Neural progenitor cell (in vitro differentiated cells): Measurements from ENCODE around the gene SNX4. TPM values are rescaled to one million over a fixed set of nuclear protein-coding genes. Genes with fewer than 3 reads are reported as not detected.

ENCODE experiments used
- DNase-seq: peaks from one replicate; pipeline ENCODE4 v3.0.0-alpha.2; 2016; ENCODE audit warnings: low spot score
- H2AFZ ChIP-seq: fragments of 200-600 bp; sonication (generic); replicated peaks from 2 replicates; pipeline ENCODE4 v1.6.1; 2016; ENCODE audit warnings: antibody characterized with exemption
- H3F3A ChIP-seq: fragments of 200-600 bp; sonication (generic); 2 replicates; pipeline ENCODE4 v1.6.1; 2016; ENCODE audit warnings: antibody characterized with exemption, low read depth
- H3K27ac ChIP-seq: fragments of 200-600 bp; sonication (generic); 2 replicates; pipeline ENCODE4 v1.5.1; 2016; ENCODE audit warnings: mild to moderate bottlenecking
- H3K27me3 ChIP-seq: fragments of 200-600 bp; sonication (generic); 2 replicates; pipeline ENCODE4 v1.6.1; 2016; ENCODE audit warnings: mild to moderate bottlenecking, moderate library complexity
- H3K36me3 ChIP-seq: fragments of 200-600 bp; sonication (generic); 2 replicates; pipeline ENCODE4 v1.5.1; 2016
- H3K4me1 ChIP-seq: fragments of 200-600 bp; sonication (generic); 2 replicates; pipeline ENCODE4 v1.6.1; 2016; ENCODE audit warnings: mixed run types
- H3K4me2 ChIP-seq: fragments of 200-600 bp; sonication (generic); 2 replicates; pipeline ENCODE4 v1.6.1; 2016
- H3K4me3 ChIP-seq: fragments of 200-600 bp; sonication (generic); 2 replicates; pipeline ENCODE4 v1.5.1; 2016
- H3K79me2 ChIP-seq: fragments of 200-600 bp; sonication (generic); 2 replicates; pipeline ENCODE4 v1.6.1; 2016; ENCODE audit warnings: low read depth
- H3K9ac ChIP-seq: fragments of 200-600 bp; sonication (generic); 2 replicates; pipeline ENCODE4 v1.6.1; 2016
- H3K9me3 ChIP-seq: fragments of 200-600 bp; sonication (generic); 2 replicates; pipeline ENCODE4 v1.5.1; 2016; ENCODE audit warnings: low read depth
- H4K20me1 ChIP-seq: fragments of 200-600 bp; sonication (generic); 2 replicates; pipeline ENCODE4 v1.6.1; 2016; ENCODE audit warnings: low read depth
- H3K27ac Mint-ChIP-seq: 3 replicates; pipeline ENCODE4 v1.8.0; 2021; ENCODE audit warnings: mixed read lengths
- H3K27me3 Mint-ChIP-seq: 2 replicates; pipeline ENCODE4 v1.8.0; 2022; ENCODE audit warnings: low read depth, mild to moderate bottlenecking, inconsistent platforms, moderate library complexity, mixed read lengths; ENCODE audit not compliant: insufficient read depth
- H3K36me3 Mint-ChIP-seq: 3 replicates; pipeline ENCODE4 v1.8.0; 2021; ENCODE audit warnings: mixed read lengths
- H3K4me1 Mint-ChIP-seq: 3 replicates; pipeline ENCODE4 v1.8.0; 2021; ENCODE audit warnings: mixed read lengths
- H3K4me3 Mint-ChIP-seq: 3 replicates; pipeline ENCODE4 v1.8.0; 2021; ENCODE audit warnings: mild to moderate bottlenecking, moderate library complexity, mixed read lengths
- H3K9me3 Mint-ChIP-seq: 3 replicates; pipeline ENCODE4 v1.8.0; 2020; ENCODE audit warnings: mixed read lengths
- CTCF ChIP-seq: fragments of 200-600 bp; sonication (generic); IDR thresholded peaks from 2 replicates; pipeline ENCODE4 v1.5.1; 2017; ENCODE audit warnings: antibody characterized with exemption, mild to moderate bottlenecking
- EZH2 ChIP-seq: fragments of 200-600 bp; sonication (generic); IDR thresholded peaks from 2 replicates; pipeline ENCODE4 v1.6.1; 2017; ENCODE audit warnings: antibody characterized with exemption, mild to moderate bottlenecking, moderate library complexity
- EZH2phosphoT487 ChIP-seq: fragments of 200-600 bp; sonication (generic); IDR thresholded peaks from 2 replicates; pipeline ENCODE4 v1.6.1; 2017; ENCODE audit warnings: antibody characterized with exemption
- total RNA-seq: library from RNA; depleted of rRNA; stranded (reverse); fragments of >200 nt; gene quantifications from 2 replicates; pipeline ENCODE4 v1.2.3, GENCODE V29; 2015; ENCODE audit warnings: low replicate concordance

Gene SNX4
- total RNA-seq, 1 donor from 2014 or later = 65.4 TPM

- Histone ChIP-seq H3K4me1 (no peaks in the 10 kb centered on the region), H3K9me3 (no peaks in the 10 kb centered on the region), H4K20me1 (no peaks in the 10 kb centered on the region), H3K9ac (no peak overlapping the region), H3K27me3 (no peaks in the 10 kb centered on the region), H3F3A (no peaks in the 10 kb centered on the region), H3K27ac (no peak overlapping the region), H3K79me2 (no peaks in the 10 kb centered on the region), H3K4me2 (no peak overlapping the region), H3K36me3 (no peaks in the 10 kb centered on the region), H2AFZ (no peak overlapping the region), H3K4me3 (no peak overlapping the region)
- no peak for DNase-seq
- Mint-ChIP-seq H3K36me3 (no peaks in the 10 kb centered on the region), H3K9me3 (peaks cover 6% of the 10 kb centered on the region), H3K4me3 (no peak overlapping the region), H3K27me3 (peaks cover 4% of the 10 kb centered on the region), H3K27ac (no peak overlapping the region), H3K4me1 (peaks cover 3% of the 10 kb centered on the region)
- TF ChIP-seq EZH2 (no peak), CTCF (no peak), EZH2phosphoT487 (no peak)
Measured at GRCh38 chr3:125428216-125428830, 91.7 kb downstream of the SNX4 start.

GRCh38 chr3:125418306-125418705 lies 101.7 kb downstream of the SNX4 start:
- no peak overlapping the region for H3K4me2 ChIP-seq
- Mint-ChIP-seq H3K4me3 (no peak overlapping the region), H3K27ac (no peak overlapping the region)

GRCh38 chr3:125416235-125416634 lies 103.8 kb downstream of the SNX4 start:
- Histone ChIP-seq H3K9me3 (no peaks in the 10 kb centered on the region), H3K4me2 (no peak overlapping the region), H3K36me3 (no peaks in the 10 kb centered on the region), H4K20me1 (no peaks in the 10 kb centered on the region), H3K4me3 (no peak overlapping the region), H2AFZ (no peak overlapping the region), H3K27ac (no peak overlapping the region), H3K79me2 (no peaks in the 10 kb centered on the region), H3K4me1 (no peaks in the 10 kb centered on the region), H3F3A (no peaks in the 10 kb centered on the region), H3K9ac (no peak overlapping the region), H3K27me3 (no peaks in the 10 kb centered on the region)
- Mint-ChIP-seq H3K9me3 (no peaks in the 10 kb centered on the region), H3K27me3 (peaks cover 4% of the 10 kb centered on the region), H3K4me3 (no peak overlapping the region), H3K4me1 (peaks cover 4% of the 10 kb centered on the region), H3K27ac (no peak overlapping the region), H3K36me3 (no peaks in the 10 kb centered on the region)
- no peak for DNase-seq
- TF ChIP-seq CTCF (no peak), EZH2phosphoT487 (no peak)

More at GRCh38 chr3:125418306-125418705, 101.7 kb downstream of the SNX4 start:
- Histone ChIP-seq H3K79me2 (no peaks in the 10 kb centered on the region), H3K36me3 (no peaks in the 10 kb centered on the region), H3K4me3 (no peak overlapping the region), H3K27ac (no peak overlapping the region), H3K9ac (no peak overlapping the region), H4K20me1 (no peaks in the 10 kb centered on the region), H3F3A (no peaks in the 10 kb centered on the region), H3K9me3 (no peaks in the 10 kb centered on the region), H3K27me3 (no peaks in the 10 kb centered on the region), H3K4me1 (no peaks in the 10 kb centered on the region), H2AFZ (no peak overlapping the region)
- DNase-seq = no peak
- Mint-ChIP-seq H3K27me3 (peaks cover 3% of the 10 kb centered on the region), H3K36me3 (no peaks in the 10 kb centered on the region), H3K9me3 (no peaks in the 10 kb centered on the region), H3K4me1 (peaks cover 4% of the 10 kb centered on the region)
- TF ChIP-seq EZH2phosphoT487 = no peak
- TF ChIP-seq CTCF = no peak
- no peak for TF ChIP-seq EZH2
